ENCODE data around the gene ACACA.

ACACA gene

DNA sequence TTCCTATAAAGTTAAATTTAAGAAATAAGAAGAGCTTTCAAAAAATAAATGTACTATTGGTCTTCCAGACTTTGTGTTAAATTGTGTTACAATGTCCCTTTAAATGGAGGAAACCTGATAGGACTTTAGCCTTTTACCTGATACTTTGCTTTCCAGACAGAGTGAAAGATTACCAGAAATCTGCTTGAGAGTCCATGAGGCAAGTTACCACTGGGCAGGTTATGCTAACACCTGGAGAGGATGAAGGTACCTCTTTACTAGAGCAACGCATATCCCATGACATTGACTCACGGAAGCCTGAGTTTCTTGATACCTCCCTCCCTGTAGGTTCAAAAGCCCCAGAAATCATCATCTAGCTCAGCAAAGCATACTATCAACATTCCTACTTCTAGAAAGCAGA, 174.7 kb downstream of the ACACA start:
- DNase-seq (ENCODE audit: low read depth): no peak

- no peak for DNase-seq (ENCODE audit: low read depth)
Observed at GRCh38 chr17:37230633-37231032, 176.0 kb downstream of the ACACA start.

- no peak for DNase-seq (ENCODE audit: low read depth)
Observed at GRCh38 chr17:37225465-37225864, 181.2 kb downstream of the ACACA start.

DNA sequence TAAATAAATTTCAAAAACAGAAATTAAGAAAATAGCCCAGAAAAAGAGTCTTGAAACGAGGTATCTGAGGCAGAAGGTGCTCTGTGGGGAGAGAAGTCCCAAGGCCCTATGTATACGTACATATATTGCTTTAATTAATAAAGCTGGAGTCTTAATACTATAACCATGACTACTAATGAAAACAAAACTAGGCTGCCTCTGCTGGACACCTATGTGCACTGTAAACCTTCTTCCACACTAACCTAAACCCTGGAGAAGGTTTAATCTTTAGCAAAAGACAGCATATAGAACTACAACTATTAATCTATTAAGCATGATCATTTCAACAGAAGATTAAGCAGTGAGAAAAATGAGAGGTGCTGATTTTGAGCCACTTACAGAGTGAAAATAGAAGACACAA, 184.8 kb downstream of the ACACA start:
- no peak for DNase-seq (ENCODE audit: low read depth)

GRCh38 chr17:37220607-37220953, 186.1 kb downstream of the ACACA start:
- no peak for DNase-seq (ENCODE audit: low read depth)

- no peak for DNase-seq (ENCODE audit: low read depth)
Observed at GRCh38 chr17:37219876-37220606, 186.6 kb downstream of the ACACA start.

GRCh38 chr17:37218849-37219248, 187.8 kb downstream of the ACACA start:
- no peak for DNase-seq (ENCODE audit: low read depth)

DNA sequence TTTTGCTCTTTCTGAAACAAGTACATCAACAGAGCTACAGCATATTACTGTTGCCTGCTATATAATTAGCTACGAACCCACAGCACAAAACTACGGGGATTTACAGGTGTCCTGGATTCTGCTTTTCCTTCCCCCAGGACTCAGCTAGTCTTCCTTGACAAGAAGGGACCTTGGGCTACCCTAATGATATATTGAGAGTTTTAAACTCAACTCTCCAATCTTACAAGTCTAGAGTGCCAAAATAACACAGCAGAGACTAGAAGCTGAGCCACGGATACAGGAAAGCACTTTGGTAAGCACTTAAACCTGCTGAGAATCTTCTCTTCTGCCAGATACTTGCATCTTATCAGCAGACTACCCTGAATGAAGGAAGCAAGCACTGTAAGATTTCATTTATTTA, 192.2 kb downstream of the ACACA start:
- DNase-seq (ENCODE audit: low read depth): no peak

DNA sequence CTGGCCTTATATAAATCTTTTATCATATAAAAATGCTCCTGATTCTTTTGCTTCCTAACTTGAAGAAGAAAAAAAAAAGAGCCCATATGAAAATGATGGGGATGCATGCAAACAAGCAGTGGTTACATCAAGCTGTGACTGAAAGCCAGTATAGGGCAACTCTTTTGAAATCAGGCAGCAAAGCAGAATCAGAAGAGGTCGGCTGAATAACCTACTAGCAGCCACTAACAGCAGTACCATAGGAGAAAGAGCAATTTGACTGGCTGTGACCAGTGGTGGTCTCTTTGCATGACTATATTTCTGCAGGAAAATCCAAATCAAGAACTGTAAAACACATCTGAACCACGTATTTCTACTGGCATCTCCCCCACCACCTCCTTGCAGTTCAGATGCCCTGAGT, 192.7 kb downstream of the ACACA start:
- DNase-seq (ENCODE audit: low read depth): no peak

- no peak for DNase-seq (ENCODE audit: low read depth)
Observed at GRCh38 chr17:37212179-37212578, 194.5 kb downstream of the ACACA start.

GRCh38 chr17:37211136-37211535, 195.5 kb downstream of the ACACA start:
- no peak for DNase-seq (ENCODE audit: low read depth)

DNA sequence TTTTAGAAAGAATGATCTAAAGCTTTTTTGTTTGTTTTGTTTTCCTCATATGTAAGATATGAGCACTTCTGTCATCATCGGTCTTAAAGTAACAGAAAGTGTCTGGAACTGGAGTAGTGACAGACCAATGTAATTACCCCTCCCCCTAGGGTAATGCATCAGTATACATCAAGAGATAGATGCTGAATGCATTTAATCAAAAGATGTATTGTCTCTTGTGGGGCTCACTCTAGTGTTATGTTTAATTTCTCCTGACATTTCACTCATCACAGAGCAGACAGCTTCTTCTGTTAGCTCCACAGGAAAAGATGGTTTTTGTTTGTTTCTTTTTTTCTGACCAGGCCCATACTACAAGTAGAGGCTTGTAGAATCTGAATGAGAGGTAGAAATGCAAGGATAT, 199.5 kb downstream of the ACACA start:
- no peak for DNase-seq (ENCODE audit: low read depth)

DNA sequence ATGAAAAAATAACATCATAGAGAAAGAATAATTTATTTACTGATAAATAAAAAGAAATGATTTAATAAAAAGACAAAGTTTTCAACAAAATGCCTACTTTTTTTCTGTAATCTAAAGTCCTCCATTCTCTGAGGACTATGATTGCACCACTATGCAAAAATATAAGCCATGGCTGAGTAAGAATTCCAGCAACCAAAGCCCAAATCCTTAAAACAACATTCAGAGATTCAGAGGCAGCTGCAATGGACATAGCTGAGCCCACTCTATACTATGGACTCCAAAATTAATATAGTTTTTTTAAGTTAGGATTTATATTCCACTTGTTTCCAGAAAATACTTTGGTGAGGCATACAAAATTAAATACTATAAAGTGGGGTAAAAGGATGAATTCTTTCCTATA, 200.3 kb downstream of the ACACA start:
- no peak for DNase-seq (ENCODE audit: low read depth)

GRCh38 chr17:37200497-37200896, 206.1 kb downstream of the ACACA start:
- DNase-seq (ENCODE audit: low read depth): no peak

- DNase-seq (ENCODE audit: low read depth): no peak
Observed at GRCh38 chr17:37197336-37197735, 209.3 kb downstream of the ACACA start.

DNA sequence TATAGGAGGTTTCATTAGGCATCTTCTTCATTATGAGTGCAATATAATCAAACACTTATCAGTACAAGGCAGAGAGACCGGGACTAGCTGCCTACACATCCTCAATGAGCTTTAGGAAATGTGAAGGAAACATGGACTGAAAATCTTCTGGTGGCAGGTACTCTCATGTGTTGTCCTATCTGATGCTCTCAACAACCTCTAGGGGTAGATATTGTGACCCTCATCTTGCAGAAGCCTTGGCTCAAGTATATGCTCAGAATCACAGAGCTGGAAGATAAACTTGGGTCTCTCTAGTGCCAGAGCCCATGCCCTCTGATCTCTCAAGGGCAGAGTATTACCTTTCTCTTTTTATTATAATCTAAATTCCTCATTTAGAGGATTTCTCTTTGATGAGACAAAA, 212.4 kb downstream of the ACACA start:
- DNase-seq (ENCODE audit: low read depth): no peak

- no peak for DNase-seq (ENCODE audit: low read depth)
Observed at GRCh38 chr17:37191219-37191618, 215.4 kb downstream of the ACACA start.

- no peak for DNase-seq (ENCODE audit: low read depth)
Observed at GRCh38 chr17:37190493-37190892, 216.1 kb downstream of the ACACA start.

GRCh38 chr17:37188157-37188556, 218.5 kb downstream of the ACACA start:
- no peak for DNase-seq (ENCODE audit: low read depth)

DNA sequence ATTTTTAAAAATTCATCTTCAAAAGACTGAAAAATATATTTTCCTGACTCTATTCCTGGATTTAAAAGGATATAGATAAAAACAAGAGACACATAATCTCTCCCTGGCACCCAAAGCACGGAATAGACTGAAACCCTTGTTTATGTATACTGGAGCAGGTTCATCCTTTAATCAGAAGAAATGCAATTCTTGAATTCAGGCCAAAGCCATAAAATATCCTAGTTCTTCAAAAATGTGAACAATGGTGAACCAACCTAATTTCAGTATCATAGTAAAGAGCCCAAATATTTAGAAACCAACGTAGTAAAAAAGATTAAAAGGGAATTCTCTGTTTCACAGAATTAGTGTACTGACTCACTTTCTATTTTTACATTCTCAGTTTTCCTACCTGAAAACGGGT, 219.4 kb downstream of the ACACA start:
- no peak for DNase-seq (ENCODE audit: low read depth)

DNA sequence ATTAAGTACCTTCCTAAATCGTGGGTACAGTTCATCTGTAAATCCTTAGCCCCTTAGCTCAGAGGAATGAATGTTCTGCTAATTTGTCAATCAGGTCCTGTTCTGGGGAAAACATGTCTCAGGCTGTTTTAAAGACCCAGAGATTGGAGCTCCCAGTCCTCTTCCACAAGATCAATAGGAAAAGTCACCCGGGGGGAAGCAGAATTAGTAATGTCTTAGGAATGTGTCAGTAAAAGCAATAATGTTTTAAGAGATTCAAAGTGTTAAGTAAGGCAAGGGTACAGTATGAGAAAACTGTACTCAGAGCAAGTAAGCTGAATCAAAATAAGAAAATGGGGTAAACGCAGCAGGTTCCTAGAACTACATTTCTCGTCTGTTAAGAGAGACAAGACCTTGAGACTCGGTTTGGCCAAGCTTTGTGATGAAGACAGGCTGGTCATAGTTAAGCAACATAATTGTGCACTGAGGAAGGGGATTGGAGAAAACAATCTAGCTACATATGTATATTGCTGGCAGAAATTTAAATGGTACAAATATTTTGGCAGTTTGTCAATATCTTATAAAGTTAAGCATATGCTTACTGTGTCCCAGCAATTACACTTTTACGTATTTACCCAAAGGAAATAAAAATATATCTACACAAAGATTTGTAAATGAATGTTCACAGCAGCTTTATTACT, 223.7 kb downstream of the ACACA start:
- no peak for DNase-seq (ENCODE audit: low read depth)

- no peak for DNase-seq (ENCODE audit: low read depth)
Observed at GRCh38 chr17:37180376-37180775, 226.3 kb downstream of the ACACA start.

- DNase-seq (ENCODE audit: low read depth): no peak
Observed at GRCh38 chr17:37179893-37180292, 226.7 kb downstream of the ACACA start.

- no peak for DNase-seq (ENCODE audit: low read depth)
Observed at GRCh38 chr17:37177254-37177870, 229.3 kb downstream of the ACACA start.

All from GM04503 (cell line).